BJ (cell line): ENCODE data around the gene CERS6. TPM values are rescaled to one million over a fixed set of nuclear protein-coding genes. Genes with fewer than 3 reads are reported as not detected.

ENCODE experiments used
- CTCF ChIA-PET: fragments of 350-600 bp; formaldehyde crosslinking; extraction: SDS; loops from one replicate; lab custom pipeline; 2021; ENCODE audit warnings: antibody characterized with exemption, inconsistent platforms; lab: Yijun Ruan, JAX
- POLR2A ChIA-PET: fragments of 300-600 bp; sonication (Branson Sonifier 250); formaldehyde crosslinking; extraction: SDS; loops from one replicate; lab custom pipeline; 2021; ENCODE audit warnings: antibody characterized with exemption; lab: Charles Lee
- DNase-seq: peaks from one replicate; pipeline ENCODE4 v3.0.0-alpha.2; 2011; ENCODE audit warnings: low read depth
- H3K27me3 ChIP-seq: 2 replicates; pipeline ENCODE4 v1.6.0; 2011; ENCODE audit warnings: low read length; ENCODE audit not compliant: control insufficient read depth, insufficient read depth
- H3K36me3 ChIP-seq: 2 replicates; pipeline ENCODE4 v1.5.1; 2011; ENCODE audit warnings: low read length; ENCODE audit not compliant: control insufficient read depth, insufficient read depth
- H3K4me3 ChIP-seq: 2 replicates; pipeline ENCODE4 v1.5.1; 2011; ENCODE audit warnings: low read depth, mild to moderate bottlenecking, control low read depth, low read length
- polyA plus RNA-seq: library from polyadenylated mRNA; depleted of rRNA; stranded (reverse); fragments of >200 nt; gene quantifications from 2 replicates; pipeline ENCODE4 v1.2.3, GENCODE V29; 2011
- TF ChIP-seq, protein P1 (sequence below): IDR thresholded peaks from 2 replicates; pipeline ENCODE4 v1.5.1; 2011; ENCODE audit warnings: low read depth, mild to moderate bottlenecking, control low read depth, inconsistent platforms, low read length, moderate library complexity; ENCODE audit not compliant: insufficient read depth

The CERS6 gene
- polyA plus RNA-seq, 1 experiment, result 1.6 TPM

DNA sequence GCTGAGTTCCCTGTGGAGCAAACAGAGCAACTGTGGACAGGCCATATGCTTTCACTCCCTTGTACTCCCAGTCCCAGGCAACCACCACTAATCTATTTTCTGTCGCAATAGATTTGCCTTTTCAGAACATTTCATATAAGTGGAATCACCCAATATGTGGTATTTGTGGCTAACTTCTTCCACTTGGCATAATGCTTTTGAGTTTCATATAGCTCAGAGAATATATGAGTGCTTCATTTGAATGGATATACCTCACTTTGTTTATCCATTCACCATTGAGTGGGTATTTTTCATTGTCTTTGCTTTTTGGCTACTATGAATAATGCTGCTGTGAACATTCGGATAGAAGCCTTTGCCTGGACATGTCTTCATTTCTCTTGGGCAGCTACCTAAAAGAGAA, 151.9 kb downstream of the CERS6 start:
- H3K36me3 ChIP-seq, result no peaks in the 10 kb centered on the region
- no peaks in the 10 kb centered on the region for H3K27me3 ChIP-seq
- ChIA-PET POLR2A (no interaction called here), CTCF (no interaction called here)
- TF ChIP-seq, protein P1, sequence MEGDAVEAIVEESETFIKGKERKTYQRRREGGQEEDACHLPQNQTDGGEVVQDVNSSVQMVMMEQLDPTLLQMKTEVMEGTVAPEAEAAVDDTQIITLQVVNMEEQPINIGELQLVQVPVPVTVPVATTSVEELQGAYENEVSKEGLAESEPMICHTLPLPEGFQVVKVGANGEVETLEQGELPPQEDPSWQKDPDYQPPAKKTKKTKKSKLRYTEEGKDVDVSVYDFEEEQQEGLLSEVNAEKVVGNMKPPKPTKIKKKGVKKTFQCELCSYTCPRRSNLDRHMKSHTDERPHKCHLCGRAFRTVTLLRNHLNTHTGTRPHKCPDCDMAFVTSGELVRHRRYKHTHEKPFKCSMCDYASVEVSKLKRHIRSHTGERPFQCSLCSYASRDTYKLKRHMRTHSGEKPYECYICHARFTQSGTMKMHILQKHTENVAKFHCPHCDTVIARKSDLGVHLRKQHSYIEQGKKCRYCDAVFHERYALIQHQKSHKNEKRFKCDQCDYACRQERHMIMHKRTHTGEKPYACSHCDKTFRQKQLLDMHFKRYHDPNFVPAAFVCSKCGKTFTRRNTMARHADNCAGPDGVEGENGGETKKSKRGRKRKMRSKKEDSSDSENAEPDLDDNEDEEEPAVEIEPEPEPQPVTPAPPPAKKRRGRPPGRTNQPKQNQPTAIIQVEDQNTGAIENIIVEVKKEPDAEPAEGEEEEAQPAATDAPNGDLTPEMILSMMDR, result no peak
- DNase-seq, result no peak
- no peak overlapping the region for H3K4me3 ChIP-seq

DNA sequence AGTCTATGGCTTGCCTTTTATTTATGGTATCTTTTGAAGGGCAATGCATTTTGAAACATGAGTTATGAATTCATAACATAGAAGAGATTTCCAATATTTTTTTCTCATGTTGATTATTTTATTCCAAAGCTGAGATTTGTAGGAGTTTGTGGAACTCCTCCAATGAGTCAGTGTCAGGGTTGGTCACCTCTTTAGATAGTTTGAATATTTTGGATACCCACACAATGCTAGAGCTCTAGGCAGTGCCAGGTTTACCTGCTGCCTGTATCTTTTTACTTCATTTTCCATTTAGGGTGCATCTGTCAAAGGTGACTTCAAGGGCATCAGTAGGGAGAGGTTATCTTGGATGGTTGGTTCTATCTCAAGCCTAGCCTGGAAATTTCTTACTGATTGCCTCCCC, 152.7 kb downstream of the CERS6 start:
- no peak for DNase-seq
- no peaks in the 10 kb centered on the region for H3K27me3 ChIP-seq
- TF ChIP-seq, protein P1, result no peak
- no peak overlapping the region for H3K4me3 ChIP-seq
- POLR2A ChIA-PET, result no interaction called here
- CTCF ChIA-PET, result no interaction called here
- no peaks in the 10 kb centered on the region for H3K36me3 ChIP-seq

DNA sequence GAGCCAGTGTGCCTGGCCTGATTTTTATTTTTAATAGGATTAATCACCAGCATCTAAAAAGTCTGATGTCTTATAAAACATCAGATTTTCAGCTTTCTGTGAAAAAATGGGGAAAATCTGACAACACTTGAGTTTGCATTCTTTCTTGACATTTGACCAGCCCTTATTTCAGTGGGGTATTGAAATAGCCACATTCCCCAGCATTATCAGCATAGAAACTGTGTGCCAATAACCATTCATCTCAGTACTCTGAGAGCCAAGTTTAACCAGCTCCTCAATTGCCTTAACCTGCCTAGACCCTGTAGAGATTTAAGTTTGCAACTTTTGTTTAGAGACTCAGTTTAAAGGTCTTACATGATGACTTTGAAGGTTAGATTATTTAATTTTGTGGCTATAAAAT, 155.0 kb downstream of the CERS6 start:
- Histone ChIP-seq H3K27me3 (no peaks in the 10 kb centered on the region), H3K36me3 (no peaks in the 10 kb centered on the region), H3K4me3 (no peak overlapping the region)
- POLR2A ChIA-PET, result no interaction called here
- no peak for DNase-seq
- CTCF ChIA-PET, result interaction anchor here (1.5 kb wide), 1 partner anchor 12 kb away, joined by 4 read pairs; no protein-coding TSS in a partner anchor
- TF ChIP-seq, protein P1, result no peak

DNA sequence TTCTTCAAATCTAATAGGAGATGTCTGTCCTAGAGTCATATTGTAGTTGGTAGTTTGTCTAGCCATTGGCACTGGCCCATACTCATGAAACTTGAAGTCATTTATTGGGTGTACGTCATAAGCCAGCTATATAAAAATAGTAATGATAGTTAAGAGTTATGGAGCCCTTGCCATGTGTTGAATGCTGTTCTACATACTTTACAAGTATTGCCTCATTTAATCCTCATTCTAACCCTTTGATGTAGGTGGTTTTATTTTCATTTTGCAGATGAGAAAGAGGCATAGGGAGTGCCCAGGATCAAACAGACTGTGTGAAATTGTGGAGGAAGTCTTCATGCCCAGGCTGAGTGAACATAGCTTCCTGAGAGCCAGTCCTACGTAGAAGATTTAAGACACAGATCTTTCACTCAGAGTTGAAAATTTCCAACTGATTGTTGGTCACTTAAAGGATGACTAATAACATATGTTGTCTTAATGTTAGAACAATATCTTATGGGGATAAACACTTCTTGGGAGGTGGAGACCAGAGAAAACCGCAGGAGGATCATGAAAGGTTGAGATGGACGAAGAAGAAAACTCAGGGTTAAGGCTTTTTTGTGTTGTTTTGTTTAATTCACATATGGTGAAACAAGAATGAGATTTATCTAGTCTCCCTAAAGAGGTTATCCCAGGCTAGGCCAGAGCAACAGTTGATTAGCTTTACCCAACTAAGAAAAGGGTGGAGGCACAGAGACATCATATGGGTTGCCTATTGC, 156.0 kb downstream of the CERS6 start:
- no peak for DNase-seq
- ChIA-PET CTCF (interaction anchor here (1.5 kb wide), 1 partner anchor 11 kb away, joined by 4 read pairs; no protein-coding TSS in a partner anchor), POLR2A (no interaction called here)
- TF ChIP-seq, protein P1, result no peak
- no peaks in the 10 kb centered on the region for H3K27me3 ChIP-seq
- no peaks in the 10 kb centered on the region for H3K36me3 ChIP-seq
- H3K4me3 ChIP-seq, result no peak overlapping the region

DNA sequence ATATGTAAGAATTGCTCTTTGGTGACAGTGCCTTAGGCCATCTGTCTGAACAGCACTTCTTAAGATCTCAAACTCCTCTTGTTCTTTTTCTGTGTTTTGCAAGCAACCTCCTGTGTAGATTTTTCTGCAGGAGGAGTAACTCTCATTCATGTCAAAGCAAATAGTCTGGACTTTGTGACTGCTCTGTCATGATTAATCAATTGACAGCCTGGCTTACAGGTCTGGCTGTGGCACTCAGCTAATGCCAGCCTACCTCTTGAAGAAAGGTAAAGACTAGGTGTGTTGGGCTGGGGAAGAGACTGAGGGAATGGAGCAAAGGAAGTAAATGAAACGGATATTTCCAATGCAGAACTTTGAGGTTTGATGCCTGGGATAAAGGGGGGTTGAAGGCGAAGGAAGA, 156.6 kb downstream of the CERS6 start:
- Histone ChIP-seq H3K4me3 (no peak overlapping the region), H3K27me3 (no peaks in the 10 kb centered on the region), H3K36me3 (no peaks in the 10 kb centered on the region)
- TF ChIP-seq, protein P1, result no peak
- CTCF ChIA-PET, result no interaction called here
- no peak for DNase-seq
- POLR2A ChIA-PET, result no interaction called here
